ENCODE measurements around the gene CD44. TPM values are rescaled to one million over a fixed set of nuclear protein-coding genes. Genes with fewer than 3 reads are reported as not detected.

Gene CD44
- total RNA-seq = 507 and 963 TPM in 2 replicates

GRCh38 chr11:35138943-35139721 is at the start of gene CD44:
CD44 (plus strand) TSS chr11:35139171; CDS start chr11:35139304, 133 bp downstream.

Other genes with a start within 250 kb of the CD44 start
- gene APIP, start 222.8 kb upstream of the CD44 start, total RNA-seq = 14.8 and 29.4 TPM in 2 replicates
- gene PDHX, start 222.6 kb upstream of the CD44 start, total RNA-seq = 18.2 and 25.9 TPM in 2 replicates

All from hair follicular keratinocyte (primary cell).